Loucy (cell line): ENCODE measurements around the gene GCLM.

Source experiments
- H2AFZ ChIP-seq: fragments of 200-600 bp; sonication (generic); 2 replicates; pipeline ENCODE4 v1.6.0; 2016; ENCODE audit warnings: antibody characterized with exemption, mild to moderate bottlenecking, low read length, moderate library complexity
- H3F3A ChIP-seq: fragments of 200-600 bp; 2 replicates; pipeline ENCODE4 v1.6.0; 2016; ENCODE audit warnings: antibody characterized with exemption, low read depth, mild to moderate bottlenecking
- H3K27me3 ChIP-seq: fragments of 200-600 bp; sonication (generic); 2 replicates; pipeline ENCODE4 v1.6.1; 2014; ENCODE audit warnings: low read length, mild to moderate bottlenecking; ENCODE audit not compliant: insufficient read depth, poor library complexity, severe bottlenecking
- H3K36me3 ChIP-seq: fragments of 200-600 bp; sonication (generic); 2 replicates; pipeline ENCODE4 v1.6.1; 2016; ENCODE audit warnings: low read length; ENCODE audit not compliant: insufficient read depth
- H3K4me1 ChIP-seq: fragments of 200-600 bp; sonication (generic); 2 replicates; pipeline ENCODE4 v1.5.1; 2014; ENCODE audit warnings: low read length, mild to moderate bottlenecking; ENCODE audit not compliant: insufficient read depth, poor library complexity, severe bottlenecking
- H3K4me2 ChIP-seq: fragments of 200-600 bp; sonication (generic); 2 replicates; pipeline ENCODE4 v1.6.0; 2014; ENCODE audit warnings: antibody characterized with exemption, low read length, low read depth, mild to moderate bottlenecking; ENCODE audit not compliant: poor library complexity, severe bottlenecking
- H3K4me3 ChIP-seq: fragments of 200-600 bp; sonication (generic); 2 replicates; pipeline ENCODE4 v1.5.1; 2014; ENCODE audit warnings: low read length, mild to moderate bottlenecking, mixed read lengths; ENCODE audit not compliant: poor library complexity, severe bottlenecking
- H3K79me2 ChIP-seq: fragments of 200-600 bp; sonication (generic); 2 replicates; pipeline ENCODE4 v1.6.1; 2014; ENCODE audit warnings: low read length; ENCODE audit not compliant: insufficient read depth
- H3K9ac ChIP-seq: fragments of 200-600 bp; sonication (generic); 2 replicates; pipeline ENCODE4 v1.6.0; 2014; ENCODE audit warnings: mild to moderate bottlenecking, low read depth, low read length, moderate library complexity; ENCODE audit not compliant: poor library complexity, severe bottlenecking
- H3K9me2 ChIP-seq: fragments of 200-600 bp; sonication (generic); replicated peaks from 2 replicates; pipeline ENCODE4 v1.6.1; 2016; ENCODE audit warnings: low read depth, low read length, mixed read lengths
- H3K9me3 ChIP-seq: fragments of 200-600 bp; sonication (generic); 2 replicates; pipeline ENCODE4 v1.6.1; 2014; ENCODE audit warnings: mild to moderate bottlenecking, antibody characterized with exemption, low read length, low read depth; ENCODE audit not compliant: insufficient read depth
- H4K20me1 ChIP-seq: fragments of 200-600 bp; sonication (generic); 2 replicates; pipeline ENCODE4 v1.6.0; 2014; ENCODE audit warnings: antibody characterized with exemption, low read length, mild to moderate bottlenecking; ENCODE audit not compliant: insufficient read depth, poor library complexity, severe bottlenecking
- CTCF ChIP-seq: fragments of 200-600 bp; sonication (generic); conservative IDR thresholded peaks from 2 replicates; pipeline ENCODE4 v1.5.1; 2014; ENCODE audit warnings: mild to moderate bottlenecking, antibody characterized with exemption, low read length
- EZH2phosphoT487 ChIP-seq: fragments of 200-600 bp; IDR thresholded peaks from 2 replicates; pipeline ENCODE4 v1.6.1; 2018; ENCODE audit warnings: antibody characterized with exemption, mild to moderate bottlenecking, moderate library complexity, borderline replicate concordance

Gene GCLM

DNA sequence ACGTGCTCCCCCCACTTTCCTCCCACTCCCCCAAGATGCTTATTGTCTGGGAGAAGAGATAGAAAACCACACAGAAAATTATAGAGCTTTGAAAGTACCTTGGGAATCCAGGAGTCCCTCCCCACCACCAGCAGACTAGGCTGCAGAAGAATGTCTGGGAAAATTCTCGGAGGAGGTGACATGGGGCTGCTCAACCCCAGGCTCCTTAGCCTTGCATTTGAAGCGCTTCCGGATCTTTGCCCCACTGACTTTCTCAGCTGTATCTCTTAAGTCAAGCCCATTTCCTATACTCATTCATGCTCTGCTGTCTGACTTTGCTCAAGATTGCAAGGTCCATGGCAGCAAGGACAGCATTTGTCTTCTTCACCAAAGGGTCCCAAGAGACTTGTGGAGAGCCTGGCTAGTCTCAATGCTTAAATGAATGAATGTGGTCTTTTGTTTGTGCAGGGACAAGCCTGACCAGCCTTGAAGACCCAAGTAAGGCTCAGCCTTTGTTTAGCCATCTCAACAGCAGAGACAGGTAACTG is 68.2 kb downstream of the GCLM start:
- no peak overlapping the region for H3K4me3 ChIP-seq
- H3K9ac ChIP-seq, result no peak overlapping the region
- TF ChIP-seq EZH2phosphoT487 (no peak), CTCF (no peak)
- H3K9me2 ChIP-seq, result no peaks in the 10 kb centered on the region
- H2AFZ ChIP-seq, result no peak overlapping the region
- H3K36me3 ChIP-seq, result no peaks in the 10 kb centered on the region
- H3K27me3 ChIP-seq, result no peaks in the 10 kb centered on the region
- H4K20me1 ChIP-seq, result no peaks in the 10 kb centered on the region
- no peak overlapping the region for H3K4me2 ChIP-seq
- no peaks in the 10 kb centered on the region for H3K9me3 ChIP-seq
- peaks cover 4% of the 10 kb centered on the region for H3K4me1 ChIP-seq
- H3K79me2 ChIP-seq, result no peaks in the 10 kb centered on the region
- no peaks in the 10 kb centered on the region for H3F3A ChIP-seq

- Histone ChIP-seq H3K9me2 (no peaks in the 10 kb centered on the region), H3K9ac (no peak overlapping the region), H3K4me1 (no peaks in the 10 kb centered on the region), H3K36me3 (no peaks in the 10 kb centered on the region), H2AFZ (no peak overlapping the region), H3K27me3 (no peaks in the 10 kb centered on the region), H3K4me2 (no peak overlapping the region), H3K4me3 (no peak overlapping the region), H3K79me2 (no peaks in the 10 kb centered on the region), H3F3A (no peaks in the 10 kb centered on the region), H4K20me1 (no peaks in the 10 kb centered on the region), H3K9me3 (no peaks in the 10 kb centered on the region)
- no peak for TF ChIP-seq CTCF
- TF ChIP-seq EZH2phosphoT487, result no peak
These were observed 69.5 kb downstream of the GCLM start for GRCh38 chr1:93839753-93840152.

DNA sequence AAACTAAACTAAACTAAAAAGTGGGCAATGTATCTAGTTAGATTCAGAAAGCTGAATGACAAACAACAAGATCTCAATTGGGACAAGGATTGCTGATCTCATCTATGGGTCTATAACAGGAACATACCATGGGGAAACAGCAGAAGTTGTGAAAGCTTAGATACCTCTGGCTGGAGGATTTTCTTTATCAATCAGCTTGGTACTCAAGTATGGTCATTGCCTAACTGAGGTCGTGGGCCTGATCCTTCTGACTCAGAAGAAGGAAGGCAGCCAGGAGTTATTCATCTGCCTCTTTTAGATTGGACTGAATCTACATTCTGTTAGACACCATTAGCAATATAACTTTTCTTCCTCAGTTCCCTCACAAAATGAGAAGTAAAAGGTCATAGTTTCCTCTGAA is 69.9 kb downstream of the GCLM start:
- H3K36me3 ChIP-seq, result no peaks in the 10 kb centered on the region
- TF ChIP-seq CTCF, result no peak
- TF ChIP-seq EZH2phosphoT487, result no peak
- no peaks in the 10 kb centered on the region for H3K27me3 ChIP-seq
- no peaks in the 10 kb centered on the region for H4K20me1 ChIP-seq
- no peaks in the 10 kb centered on the region for H3K79me2 ChIP-seq
- no peaks in the 10 kb centered on the region for H3K4me1 ChIP-seq
- no peaks in the 10 kb centered on the region for H3F3A ChIP-seq
- H2AFZ ChIP-seq, result no peak overlapping the region
- no peak overlapping the region for H3K9ac ChIP-seq
- H3K9me3 ChIP-seq, result no peaks in the 10 kb centered on the region
- no peaks in the 10 kb centered on the region for H3K9me2 ChIP-seq
- H3K4me2 ChIP-seq, result no peak overlapping the region
- H3K4me3 ChIP-seq, result no peak overlapping the region
